ENCODE measurements around the gene NRL. TPM values are rescaled to one million over a fixed set of nuclear protein-coding genes. Genes with fewer than 3 reads are reported as not detected.

The NRL gene
- total RNA-seq, 2 experiments from 2014 or later: 4.6 to 7.5 TPM

- Histone ChIP-seq H3K4me3 (ENCODE audit: low read depth, low read length, poor library complexity, severe bottlenecking) (no peak overlapping the region), H4K20me1 (ENCODE audit: insufficient read depth, low read length) (no peaks in the 10 kb centered on the region), H3K27ac (ENCODE audit: low read depth, low read length, poor library complexity, severe bottlenecking) (no peak overlapping the region), H3K79me2 (ENCODE audit: insufficient read depth, low read depth, low read length) (no peaks in the 10 kb centered on the region), H3K9me2 (ENCODE audit: insufficient read depth, low read length) (no peaks in the 10 kb centered on the region), H3K4me2 (ENCODE audit: low read length) (no peak overlapping the region), H3K9me3 (ENCODE audit: low read length) (no peaks in the 10 kb centered on the region), H2AFZ (ENCODE audit: low read length) (no peak overlapping the region), H3K36me3 (ENCODE audit: insufficient read depth, low read length) (no peaks in the 10 kb centered on the region), H3K4me1 (ENCODE audit: insufficient read depth, low read length, poor library complexity, severe bottlenecking) (no peaks in the 10 kb centered on the region)
- ChIA-PET CTCF (ENCODE audit: unreplicated experiment) (interaction anchor here (1.2 kb wide), 1 partner anchor 8 kb away, joined by 3 read pairs; no protein-coding TSS in a partner anchor), POLR2A (no interaction called here)
- no TSS peak for BruUV-seq (replicated peaks)
- no peak for TF ChIP-seq EZH2phosphoT487 (IDR thresholded peaks at IDR 0.05; ENCODE audit: borderline replicate concordance, low read depth, low read length)
- no peak for TF ChIP-seq CTCF (conservative IDR thresholded peaks at IDR 0.05; ENCODE audit: low read length)
- intact Hi-C loops (cut with micrococcal nuclease; ENCODE audit: unreplicated experiment): no loop called here
- no peak for DNase-seq (ENCODE audit: low spot score)
Observed at GRCh38 chr14:24068711-24069410, 45.9 kb downstream of the NRL start.

GRCh38 chr14:24067133-24068082, 47.3 kb downstream of the NRL start:
- Histone ChIP-seq H3K9me2 (ENCODE audit: insufficient read depth, low read length) (no peaks in the 10 kb centered on the region), H3K36me3 (ENCODE audit: insufficient read depth, low read length) (no peaks in the 10 kb centered on the region), H3K79me2 (ENCODE audit: insufficient read depth, low read depth, low read length) (no peaks in the 10 kb centered on the region), H4K20me1 (ENCODE audit: insufficient read depth, low read length) (no peaks in the 10 kb centered on the region), H3K4me1 (ENCODE audit: insufficient read depth, low read length, poor library complexity, severe bottlenecking) (no peaks in the 10 kb centered on the region), H3K27ac (ENCODE audit: low read depth, low read length, poor library complexity, severe bottlenecking) (no peak overlapping the region), H2AFZ (ENCODE audit: low read length) (no peak overlapping the region), H3K9me3 (ENCODE audit: low read length) (no peaks in the 10 kb centered on the region), H3K4me2 (ENCODE audit: low read length) (no peak overlapping the region), H3K4me3 (ENCODE audit: low read depth, low read length, poor library complexity, severe bottlenecking) (no peak overlapping the region)
- intact Hi-C loops (cut with micrococcal nuclease; ENCODE audit: unreplicated experiment): no loop called here
- DNase-seq (ENCODE audit: low spot score): no peak
- BruUV-seq (replicated peaks): no TSS peak
- ChIA-PET POLR2A (interaction anchor here (1.0 kb wide), 1 partner anchor 15 kb away, joined by 4 read pairs; no protein-coding TSS in a partner anchor), CTCF (ENCODE audit: unreplicated experiment) (interaction anchor here (0.6 kb wide), 1 partner anchor 8 kb away, joined by 3 read pairs; no protein-coding TSS in a partner anchor)
- no peak for TF ChIP-seq EZH2phosphoT487 (IDR thresholded peaks at IDR 0.05; ENCODE audit: borderline replicate concordance, low read depth, low read length)
- no peak for TF ChIP-seq CTCF (conservative IDR thresholded peaks at IDR 0.05; ENCODE audit: low read length)
